HepG2 (cell line): ENCODE results near the gene LSM14B. TPM values are rescaled to one million over a fixed set of nuclear protein-coding genes. Genes with fewer than 3 reads are reported as not detected.

Experiments used
- DR1 ChIP-seq: sonication (generic); formaldehyde crosslinking; IDR thresholded peaks from 2 replicates; pipeline ENCODE4 v1.8.0; 2021; ENCODE audit warnings: mild to moderate bottlenecking, missing genetic modification reagents, inconsistent platforms
- MIER2 ChIP-seq: IDR thresholded peaks from 2 replicates; pipeline ENCODE4 v1.6.1; 2016; ENCODE audit warnings: missing biosample characterization, missing genetic modification reagents
- PRDM4 ChIP-seq: sonication (generic); formaldehyde crosslinking; IDR thresholded peaks from 2 replicates; pipeline ENCODE4 v1.9.0; 2021; ENCODE audit warnings: missing genetic modification reagents, borderline replicate concordance
- SNRNP70 ChIP-seq: fragments of 200-400 bp; formaldehyde crosslinking; IDR thresholded peaks from 2 replicates; pipeline ENCODE4 v1.6.1; 2017; ENCODE audit warnings: mild to moderate bottlenecking, low read depth, low read length, moderate library complexity
- STAT5B ChIP-seq: sonication (generic); formaldehyde crosslinking; IDR thresholded peaks from 2 replicates; pipeline ENCODE4 v1.4.0; 2020; ENCODE audit warnings: missing genetic modification reagents
- TERF1 ChIP-seq: sonication (generic); formaldehyde crosslinking; IDR thresholded peaks from 2 replicates; pipeline ENCODE4 v1.8.0; 2022; ENCODE audit warnings: mild to moderate bottlenecking, missing genetic modification reagents, moderate library complexity
- THRA ChIP-seq: sonication (generic); formaldehyde crosslinking; IDR thresholded peaks from 2 replicates; pipeline ENCODE4 v1.4.0; 2020; ENCODE audit warnings: missing genetic modification reagents, borderline replicate concordance
- TMF1 ChIP-seq: sonication (generic); formaldehyde crosslinking; IDR thresholded peaks from 2 replicates; pipeline ENCODE4 v1.8.1; 2022; ENCODE audit warnings: low read depth, missing genetic modification reagents
- ZNF235 ChIP-seq: sonication (generic); formaldehyde crosslinking; IDR thresholded peaks from 2 replicates; pipeline ENCODE4 v1.8.1; 2023; ENCODE audit warnings: mild to moderate bottlenecking, missing genetic modification reagents, borderline replicate concordance
- ZNF274 ChIP-seq: sonication (generic); formaldehyde crosslinking; IDR thresholded peaks from 2 replicates; pipeline ENCODE4 v1.5.1; 2020; ENCODE audit warnings: mild to moderate bottlenecking, missing genetic modification reagents
- polyA plus RNA-seq, 8 experiments: library from polyadenylated mRNA; depleted of rRNA in 3 of 8; stranded (reverse) in 7 of 8; unstranded in 1 of 8; fragments of >200 nt; fragmentation: Illumina TruSeq in 4 of 8; extraction: Trizol in 4 of 8; gene quantifications; 2 replicates each; pipeline versions ENCODE4 v1.2.1 to v1.2.3, GENCODE V29; 2011 to 2016; ENCODE audit warnings: low read depth in 4 of 8, missing spikeins in 1 of 8, mixed read lengths in 1 of 8; ENCODE audit not compliant: insufficient read depth in 1 of 8
- total RNA-seq, 5 experiments: library from RNA; depleted of rRNA; stranded (reverse); fragments of >200 nt; fragmentation: Illumina TruSeq; extraction: Trizol; gene quantifications; 2 replicates each; pipeline ENCODE4 v1.2.3, GENCODE V29; 2016; ENCODE audit warnings: low read depth in 1 of 5
- TF ChIP-seq, protein P1 (sequence below): sonication (generic); formaldehyde crosslinking; IDR thresholded peaks from 2 replicates; pipeline ENCODE4 v1.5.1; 2020; ENCODE audit warnings: mild to moderate bottlenecking, missing genetic modification reagents, moderate library complexity
- TF ChIP-seq, protein P2 (sequence below): sonication (generic); formaldehyde crosslinking; IDR thresholded peaks from 2 replicates; pipeline ENCODE4 v1.5.0; 2020; ENCODE audit warnings: mild to moderate bottlenecking, missing genetic modification reagents
- TF ChIP-seq, protein P3 (sequence below): IDR thresholded peaks from 2 replicates; pipeline ENCODE4 v1.6.1; 2016; ENCODE audit warnings: missing genetic modification reagents, missing compliant biosample characterization
- TF ChIP-seq, protein P4 (sequence below): sonication (generic); formaldehyde crosslinking; IDR thresholded peaks from 2 replicates; pipeline ENCODE4 v1.4.0; 2020; ENCODE audit warnings: missing genetic modification reagents

The LSM14B gene
- total and polyA plus RNA-seq, 2 of the 13 experiments (the other 11 are each of a cell fraction or from before 2014, with no cell fraction given): 43.3 to 79.2 TPM

DNA sequence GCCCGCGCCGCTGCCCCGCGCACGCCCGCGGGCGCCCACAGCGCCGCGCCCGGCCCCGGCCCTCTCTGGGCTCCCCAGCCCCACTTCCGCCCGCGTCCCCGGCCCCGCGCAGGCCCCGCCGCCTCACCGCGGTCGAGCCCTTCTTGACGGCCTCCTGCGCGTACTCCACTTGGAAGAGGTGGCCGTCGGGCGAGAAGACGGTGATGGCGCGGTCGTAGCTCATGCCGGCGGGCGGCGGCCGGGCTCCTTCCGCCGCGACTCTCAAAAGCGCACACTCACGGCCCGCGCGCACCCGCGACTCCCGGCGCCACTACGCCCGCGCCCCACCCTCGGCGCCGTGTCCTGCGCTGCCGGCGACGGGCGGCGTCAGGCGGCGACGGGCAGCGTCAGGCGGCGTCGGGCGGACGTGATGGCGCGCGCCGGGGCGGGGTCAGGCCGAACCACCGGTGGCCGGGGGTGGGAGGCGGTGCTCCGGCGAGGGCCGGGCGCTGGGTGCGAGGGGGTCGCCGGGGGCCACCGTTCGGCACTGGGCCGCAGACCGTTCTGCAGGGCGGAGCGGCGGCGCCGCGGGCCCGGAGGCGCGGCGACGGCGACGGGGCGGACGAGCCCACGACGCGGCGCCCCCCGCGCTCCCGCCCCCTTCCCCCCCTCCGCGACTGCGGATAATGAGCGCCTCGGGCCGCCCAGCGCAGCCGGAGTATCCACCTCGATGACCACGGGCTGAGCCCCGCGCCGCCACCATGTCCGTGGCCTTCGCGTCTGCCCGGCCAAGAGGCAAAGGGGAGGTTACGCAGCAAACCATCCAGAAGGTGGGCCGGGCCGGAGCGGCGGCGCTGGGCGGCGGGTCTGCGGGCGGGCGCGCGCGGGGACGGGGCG is 21.0 kb downstream of the LSM14B start, which contains the start of the genes PSMA7 and SS18L1 (continued):
- TF ChIP-seq PRDM4 (CRISPR knock-in tag) (no peak), THRA (CRISPR knock-in tag) (0 out of 2 replicates have a peak, but pooled peaks have one; percentile 67), TMF1 (CRISPR knock-in tag) (peak; percentile 64), TERF1 (CRISPR knock-in tag) (0 out of 2 replicates have a peak, but pooled peaks have one; percentile 26), DR1 (CRISPR knock-in tag) (peak; percentile 53; the same call in 1 of the 2 replicates), MIER2 (CRISPR knock-in tag) (0 out of 2 replicates have a peak, but pooled peaks have one; percentile 30), SNRNP70 (no peak), STAT5B (CRISPR knock-in tag) (peak; percentile 86; the same call in 1 of the 2 replicates), ZNF274 (CRISPR knock-in tag) (no peak; the same call in none of the 2 replicates), ZNF235 (no peak)
- TF ChIP-seq, protein P1, sequence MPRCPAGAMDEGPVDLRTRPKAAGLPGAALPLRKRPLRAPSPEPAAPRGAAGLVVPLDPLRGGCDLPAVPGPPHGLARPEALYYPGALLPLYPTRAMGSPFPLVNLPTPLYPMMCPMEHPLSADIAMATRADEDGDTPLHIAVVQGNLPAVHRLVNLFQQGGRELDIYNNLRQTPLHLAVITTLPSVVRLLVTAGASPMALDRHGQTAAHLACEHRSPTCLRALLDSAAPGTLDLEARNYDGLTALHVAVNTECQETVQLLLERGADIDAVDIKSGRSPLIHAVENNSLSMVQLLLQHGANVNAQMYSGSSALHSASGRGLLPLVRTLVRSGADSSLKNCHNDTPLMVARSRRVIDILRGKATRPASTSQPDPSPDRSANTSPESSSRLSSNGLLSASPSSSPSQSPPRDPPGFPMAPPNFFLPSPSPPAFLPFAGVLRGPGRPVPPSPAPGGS (CRISPR knock-in tag): peak; percentile 89
- TF ChIP-seq, protein P2, sequence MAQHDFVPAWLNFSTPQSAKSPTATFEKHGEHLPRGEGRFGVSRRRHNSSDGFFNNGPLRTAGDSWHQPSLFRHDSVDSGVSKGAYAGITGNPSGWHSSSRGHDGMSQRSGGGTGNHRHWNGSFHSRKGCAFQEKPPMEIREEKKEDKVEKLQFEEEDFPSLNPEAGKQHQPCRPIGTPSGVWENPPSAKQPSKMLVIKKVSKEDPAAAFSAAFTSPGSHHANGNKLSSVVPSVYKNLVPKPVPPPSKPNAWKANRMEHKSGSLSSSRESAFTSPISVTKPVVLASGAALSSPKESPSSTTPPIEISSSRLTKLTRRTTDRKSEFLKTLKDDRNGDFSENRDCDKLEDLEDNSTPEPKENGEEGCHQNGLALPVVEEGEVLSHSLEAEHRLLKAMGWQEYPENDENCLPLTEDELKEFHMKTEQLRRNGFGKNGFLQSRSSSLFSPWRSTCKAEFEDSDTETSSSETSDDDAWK: no peak
- TF ChIP-seq, protein P3, sequence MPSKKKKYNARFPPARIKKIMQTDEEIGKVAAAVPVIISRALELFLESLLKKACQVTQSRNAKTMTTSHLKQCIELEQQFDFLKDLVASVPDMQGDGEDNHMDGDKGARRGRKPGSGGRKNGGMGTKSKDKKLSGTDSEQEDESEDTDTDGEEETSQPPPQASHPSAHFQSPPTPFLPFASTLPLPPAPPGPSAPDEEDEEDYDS (CRISPR knock-in tag): no peak; the same call in 1 of the 2 replicates
- TF ChIP-seq, protein P4, sequence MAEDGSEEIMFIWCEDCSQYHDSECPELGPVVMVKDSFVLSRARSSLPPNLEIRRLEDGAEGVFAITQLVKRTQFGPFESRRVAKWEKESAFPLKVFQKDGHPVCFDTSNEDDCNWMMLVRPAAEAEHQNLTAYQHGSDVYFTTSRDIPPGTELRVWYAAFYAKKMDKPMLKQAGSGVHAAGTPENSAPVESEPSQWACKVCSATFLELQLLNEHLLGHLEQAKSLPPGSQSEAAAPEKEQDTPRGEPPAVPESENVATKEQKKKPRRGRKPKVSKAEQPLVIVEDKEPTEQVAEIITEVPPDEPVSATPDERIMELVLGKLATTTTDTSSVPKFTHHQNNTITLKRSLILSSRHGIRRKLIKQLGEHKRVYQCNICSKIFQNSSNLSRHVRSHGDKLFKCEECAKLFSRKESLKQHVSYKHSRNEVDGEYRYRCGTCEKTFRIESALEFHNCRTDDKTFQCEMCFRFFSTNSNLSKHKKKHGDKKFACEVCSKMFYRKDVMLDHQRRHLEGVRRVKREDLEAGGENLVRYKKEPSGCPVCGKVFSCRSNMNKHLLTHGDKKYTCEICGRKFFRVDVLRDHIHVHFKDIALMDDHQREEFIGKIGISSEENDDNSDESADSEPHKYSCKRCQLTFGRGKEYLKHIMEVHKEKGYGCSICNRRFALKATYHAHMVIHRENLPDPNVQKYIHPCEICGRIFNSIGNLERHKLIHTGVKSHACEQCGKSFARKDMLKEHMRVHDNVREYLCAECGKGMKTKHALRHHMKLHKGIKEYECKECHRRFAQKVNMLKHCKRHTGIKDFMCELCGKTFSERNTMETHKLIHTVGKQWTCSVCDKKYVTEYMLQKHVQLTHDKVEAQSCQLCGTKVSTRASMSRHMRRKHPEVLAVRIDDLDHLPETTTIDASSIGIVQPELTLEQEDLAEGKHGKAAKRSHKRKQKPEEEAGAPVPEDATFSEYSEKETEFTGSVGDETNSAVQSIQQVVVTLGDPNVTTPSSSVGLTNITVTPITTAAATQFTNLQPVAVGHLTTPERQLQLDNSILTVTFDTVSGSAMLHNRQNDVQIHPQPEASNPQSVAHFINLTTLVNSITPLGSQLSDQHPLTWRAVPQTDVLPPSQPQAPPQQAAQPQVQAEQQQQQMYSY: no peak
